ENCODE measurements around the gene PSKH1.

The PSKH1 gene

GRCh38 chr16:67946128-67946569, 53.1 kb downstream of the PSKH1 start:
- no peak for TF ChIP-seq REST (IDR thresholded peaks at IDR 0.05; ENCODE audit: low read depth)
- TF ChIP-seq MAX (IDR thresholded peaks at IDR 0.05) = no peak
- TF ChIP-seq USF1 (IDR thresholded peaks at IDR 0.05) = no peak
- TF ChIP-seq ZBTB7A (IDR thresholded peaks at IDR 0.05; ENCODE audit: low read depth) = no peak
- no peak for TF ChIP-seq CEBPB (IDR thresholded peaks at IDR 0.05)
- TF ChIP-seq FOXM1 (IDR thresholded peaks at IDR 0.05; ENCODE audit: borderline replicate concordance, low read depth) = no peak
- TF ChIP-seq TEAD4 (IDR thresholded peaks at IDR 0.05) = no peak
- no peak for TF ChIP-seq NFIC (IDR thresholded peaks at IDR 0.05)
- TF ChIP-seq EGR1 (IDR thresholded peaks at IDR 0.05) = no peak
- no peak for TF ChIP-seq EP300 (IDR thresholded peaks at IDR 0.05; ENCODE audit: borderline replicate concordance)
- no peak for TF ChIP-seq TAF1 (IDR thresholded peaks at IDR 0.05; ENCODE audit: low read depth)

- no peak for TF ChIP-seq CEBPB (IDR thresholded peaks at IDR 0.05)
- no peak for TF ChIP-seq MAX (IDR thresholded peaks at IDR 0.05)
- TF ChIP-seq ZBTB7A (IDR thresholded peaks at IDR 0.05; ENCODE audit: low read depth) = no peak
- no peak for TF ChIP-seq CREB1 (IDR thresholded peaks at IDR 0.05; ENCODE audit: low read depth)
- TF ChIP-seq USF1 (IDR thresholded peaks at IDR 0.05) = no peak
- no peak for TF ChIP-seq TAF1 (IDR thresholded peaks at IDR 0.05; ENCODE audit: low read depth)
- no peak for TF ChIP-seq YY1 (IDR thresholded peaks at IDR 0.05; ENCODE audit: low read depth)
- no peak for TF ChIP-seq NFIC (IDR thresholded peaks at IDR 0.05)
- no peak for TF ChIP-seq FOXM1 (IDR thresholded peaks at IDR 0.05; ENCODE audit: borderline replicate concordance, low read depth)
- TF ChIP-seq EGR1 (IDR thresholded peaks at IDR 0.05) = no peak
- TF ChIP-seq TEAD4 (IDR thresholded peaks at IDR 0.05) = no peak
- TF ChIP-seq REST (IDR thresholded peaks at IDR 0.05; ENCODE audit: low read depth) = no peak
- TF ChIP-seq TCF12 (IDR thresholded peaks at IDR 0.05; ENCODE audit: low read depth) = no peak
- no peak for TF ChIP-seq RAD21 (IDR thresholded peaks at IDR 0.05; ENCODE audit: low read depth)
- no peak for TF ChIP-seq EP300 (IDR thresholded peaks at IDR 0.05; ENCODE audit: borderline replicate concordance)
Measured at GRCh38 chr16:67946966-67947558, 54.0 kb downstream of the PSKH1 start.

GRCh38 chr16:67948015-67948414, 55.0 kb downstream of the PSKH1 start:
- TF ChIP-seq NFIC (IDR thresholded peaks at IDR 0.05) (no peak), TCF12 (IDR thresholded peaks at IDR 0.05; ENCODE audit: low read depth) (no peak), RAD21 (IDR thresholded peaks at IDR 0.05; ENCODE audit: low read depth) (no peak), CREB1 (IDR thresholded peaks at IDR 0.05; ENCODE audit: low read depth) (no peak), CEBPB (IDR thresholded peaks at IDR 0.05) (no peak)

GRCh38 chr16:67949645-67950044, 56.6 kb downstream of the PSKH1 start:
- no peak for TF ChIP-seq NFIC (IDR thresholded peaks at IDR 0.05)

- TF ChIP-seq TCF12 (IDR thresholded peaks at IDR 0.05; ENCODE audit: low read depth) = no peak
- TF ChIP-seq REST (IDR thresholded peaks at IDR 0.05; ENCODE audit: low read depth) = no peak
- no peak for TF ChIP-seq TAF1 (IDR thresholded peaks at IDR 0.05; ENCODE audit: low read depth)
- TF ChIP-seq ZBTB7A (IDR thresholded peaks at IDR 0.05; ENCODE audit: low read depth) = no peak
- TF ChIP-seq CEBPB (IDR thresholded peaks at IDR 0.05) = no peak
- TF ChIP-seq TEAD4 (IDR thresholded peaks at IDR 0.05) = no peak
- no peak for TF ChIP-seq USF1 (IDR thresholded peaks at IDR 0.05)
- no peak for TF ChIP-seq FOXM1 (IDR thresholded peaks at IDR 0.05; ENCODE audit: borderline replicate concordance, low read depth)
- TF ChIP-seq EGR1 (IDR thresholded peaks at IDR 0.05) = no peak
- no peak for TF ChIP-seq CREB1 (IDR thresholded peaks at IDR 0.05; ENCODE audit: low read depth)
- no peak for TF ChIP-seq MAX (IDR thresholded peaks at IDR 0.05)
- TF ChIP-seq EP300 (IDR thresholded peaks at IDR 0.05; ENCODE audit: borderline replicate concordance) = no peak
- TF ChIP-seq NFIC (IDR thresholded peaks at IDR 0.05) = no peak
Measured at GRCh38 chr16:67950335-67950843, 57.3 kb downstream of the PSKH1 start.

Measured in Ishikawa (cell line).